ENCODE data around the gene HINT1. TPM values are rescaled to one million over a fixed set of nuclear protein-coding genes. Genes with fewer than 3 reads are reported as not detected.

Gene HINT1
- 214 and 265 TPM in 2 replicates for total RNA-seq

DNA sequence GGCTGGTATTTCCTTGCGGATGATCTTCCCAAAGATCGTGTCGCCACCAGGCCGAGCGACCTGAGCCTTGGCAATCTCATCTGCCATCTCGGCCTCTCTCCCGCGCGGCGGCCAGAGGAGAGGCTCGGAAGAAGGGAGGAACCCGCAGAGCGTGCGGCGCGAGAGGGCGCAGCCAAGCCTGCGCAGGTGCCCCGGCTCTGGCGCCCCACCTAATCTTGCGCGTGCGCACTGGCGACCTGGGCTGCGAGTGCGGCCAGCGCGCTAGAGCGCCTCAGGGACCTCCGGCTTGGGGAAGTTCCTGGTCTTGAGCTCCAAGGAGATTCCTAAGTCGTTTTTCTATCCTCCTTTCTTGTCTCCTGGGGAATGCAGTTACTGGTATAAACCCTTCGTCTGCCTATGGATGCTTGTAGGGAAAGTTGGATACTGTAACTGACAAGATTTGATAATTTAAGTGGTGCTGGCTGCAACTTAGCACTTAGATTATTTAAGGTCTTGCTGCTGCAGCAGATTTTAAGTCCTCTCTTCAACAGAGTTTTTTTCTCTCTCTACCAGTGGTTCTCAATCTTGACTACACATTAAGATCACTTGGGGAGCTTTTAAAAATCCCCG lies at the start of gene HINT1:
TSS of gene HINT1 (minus strand) at position 138 of the 609 bp plus-strand sequence. CDS start at position 87, 51 bp downstream.

DNA sequence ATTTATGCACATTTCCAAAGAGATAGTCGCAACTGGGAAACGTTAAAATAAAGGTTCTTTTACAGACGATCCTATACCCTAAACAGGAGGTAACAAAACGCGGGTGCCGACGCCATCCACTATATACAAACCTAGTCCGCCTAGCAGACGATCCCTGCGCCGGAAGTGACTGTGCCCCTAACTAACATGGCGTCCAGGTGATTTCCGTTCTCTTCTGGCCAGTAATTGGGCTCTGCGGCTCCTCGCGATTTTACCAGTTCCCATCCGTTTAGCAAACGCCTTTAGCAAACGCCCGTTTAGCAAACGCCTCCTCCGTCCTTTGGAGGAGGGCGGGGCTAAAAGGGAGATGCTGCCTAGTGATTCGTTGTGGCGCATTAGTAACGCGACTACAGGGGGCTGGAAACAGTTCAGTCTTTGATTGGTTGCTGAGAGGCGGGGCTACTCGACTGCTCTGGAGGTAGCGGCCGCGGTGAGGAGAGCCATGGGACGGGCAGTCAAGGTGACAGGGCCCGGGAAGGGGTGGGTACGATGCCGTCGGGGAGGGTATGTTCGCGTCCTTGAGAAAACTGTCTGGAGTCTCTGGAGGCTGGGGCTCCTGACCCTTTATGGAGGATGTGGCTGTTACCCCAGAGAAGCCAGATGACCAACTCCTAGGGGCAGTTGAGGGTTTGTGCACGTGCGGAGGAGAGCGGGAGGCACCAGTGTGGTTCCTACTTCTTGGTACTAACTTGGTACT lies 5.7 kb upstream of the HINT1 start, which contains the start of gene LYRM7:
TSS of gene LYRM7 (plus strand) at position 405 of the 736 bp plus-strand sequence. CDS start at position 482, 77 bp downstream.

Other genes with a start within 250 kb of the HINT1 start
- gene LYRM7, start 5.7 kb upstream of the HINT1 start, total RNA-seq: 5.9 and 6.5 TPM in 2 replicates
- 39.0 and 41.3 TPM in 2 replicates for gene CDC42SE2, start 98.8 kb upstream of the HINT1 start, total RNA-seq

Measured in epithelial cell of umbilical artery (primary cell).